Astrocyte of the hippocampus (primary cell): ENCODE results near the gene TTC21B.

Source experiments
- DNase-seq: peaks from one replicate; pipeline ENCODE4 v3.0.0; 2011; ENCODE audit warnings: low read depth, low spot score

TTC21B gene

DNA sequence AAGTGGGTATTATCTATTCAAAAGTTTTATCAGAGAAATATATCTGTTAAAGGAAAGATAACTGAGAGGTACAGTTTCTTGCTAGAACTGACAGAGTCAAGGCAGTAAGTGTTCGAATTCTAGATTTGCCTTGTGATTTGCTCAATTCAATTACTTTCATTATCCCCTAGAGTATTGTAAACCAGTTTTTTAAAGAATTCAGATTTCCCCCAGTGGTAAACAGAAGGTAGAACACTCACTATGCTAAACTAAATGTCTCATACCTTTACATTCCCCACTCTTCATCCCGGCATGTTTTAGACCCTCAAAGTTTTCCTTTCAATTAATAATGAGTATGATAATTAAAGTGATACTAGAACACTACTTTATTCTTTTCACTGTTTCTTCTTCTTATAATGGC lies 28.6 kb downstream of the TTC21B start:
- DNase-seq: no peak

GRCh38 chr2:165920748-165921147 lies 32.8 kb downstream of the TTC21B start:
- DNase-seq: no peak

GRCh38 chr2:165913636-165914035 lies 39.9 kb downstream of the TTC21B start:
- no peak for DNase-seq

DNA sequence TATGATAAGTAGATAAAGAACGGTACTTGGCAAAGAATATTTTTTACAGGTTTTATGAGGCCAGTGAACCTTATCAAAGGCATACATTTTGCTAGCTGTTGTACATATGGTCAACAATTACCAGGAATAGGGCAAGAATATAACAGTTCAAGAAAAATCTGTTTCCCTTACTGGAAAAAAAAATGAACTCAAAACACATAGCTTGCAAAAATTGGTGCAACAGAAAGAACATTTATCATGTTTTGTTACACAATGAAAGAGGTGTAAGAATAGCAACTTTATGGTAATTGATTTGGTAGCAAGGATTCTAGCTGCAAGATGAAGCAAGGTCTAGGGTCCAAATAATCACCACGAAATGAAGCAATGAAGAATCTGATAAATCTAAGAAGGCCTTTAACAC lies 41.6 kb downstream of the TTC21B start:
- no peak for DNase-seq

- DNase-seq: no peak
Observed at GRCh38 chr2:165911231-165911630, 42.3 kb downstream of the TTC21B start.

DNA sequence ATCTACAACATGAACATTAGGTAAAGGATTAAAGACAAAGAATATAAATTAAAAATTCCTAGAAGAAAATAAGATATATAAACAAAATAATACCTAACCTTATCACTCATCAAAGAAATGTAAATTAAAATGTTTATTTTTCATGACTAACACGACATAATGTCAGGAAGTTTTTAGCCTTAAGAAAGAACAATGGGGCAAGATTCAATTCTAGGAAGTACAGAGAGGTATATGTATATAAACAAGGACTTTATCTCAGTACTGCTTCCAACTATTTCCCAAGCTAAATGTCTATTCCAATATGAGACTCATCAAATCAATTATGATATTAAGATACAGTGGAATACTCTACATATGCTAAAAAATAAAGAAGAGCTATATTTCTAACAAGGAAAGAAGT lies 44.1 kb downstream of the TTC21B start:
- no peak for DNase-seq

- peak; percentile 20 for DNase-seq
Observed at GRCh38 chr2:165905854-165906253, 47.7 kb downstream of the TTC21B start.

DNA sequence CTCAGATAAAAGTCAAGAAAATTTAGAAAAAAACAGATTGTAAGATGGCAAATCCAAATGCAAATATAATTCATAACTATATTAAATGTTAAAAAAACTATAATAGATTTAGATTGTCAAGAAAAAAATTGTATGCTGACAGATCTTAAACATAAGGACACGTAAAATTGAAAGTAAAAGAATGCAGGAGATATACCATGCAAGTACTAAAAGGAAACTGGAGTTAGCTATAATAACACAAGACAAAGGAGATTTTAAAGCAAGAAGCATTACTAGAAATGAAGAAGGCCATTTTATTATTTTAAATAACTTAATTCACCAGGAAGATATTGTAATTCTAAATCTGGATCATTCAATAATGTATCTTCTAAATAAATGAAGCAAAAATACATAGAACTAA lies 48.3 kb downstream of the TTC21B start:
- DNase-seq: no peak

DNA sequence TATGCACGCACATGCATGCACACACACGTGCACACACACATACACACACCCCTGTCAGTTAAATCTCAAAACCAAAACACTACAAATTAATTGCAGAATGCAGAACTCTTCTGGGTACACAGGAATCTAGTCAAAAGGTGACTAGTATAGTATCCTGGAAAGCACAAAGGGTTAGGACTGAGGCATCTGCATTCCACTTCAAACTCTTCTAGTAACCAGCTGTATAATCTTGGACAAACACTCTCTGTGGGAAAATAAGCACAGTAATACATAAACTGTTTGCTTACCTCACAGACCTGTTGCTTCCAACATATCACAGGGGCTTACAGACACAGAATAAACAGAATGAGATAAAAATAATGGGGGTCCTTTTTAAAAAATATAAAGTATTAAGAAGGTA lies 49.1 kb downstream of the TTC21B start:
- DNase-seq: no peak

DNA sequence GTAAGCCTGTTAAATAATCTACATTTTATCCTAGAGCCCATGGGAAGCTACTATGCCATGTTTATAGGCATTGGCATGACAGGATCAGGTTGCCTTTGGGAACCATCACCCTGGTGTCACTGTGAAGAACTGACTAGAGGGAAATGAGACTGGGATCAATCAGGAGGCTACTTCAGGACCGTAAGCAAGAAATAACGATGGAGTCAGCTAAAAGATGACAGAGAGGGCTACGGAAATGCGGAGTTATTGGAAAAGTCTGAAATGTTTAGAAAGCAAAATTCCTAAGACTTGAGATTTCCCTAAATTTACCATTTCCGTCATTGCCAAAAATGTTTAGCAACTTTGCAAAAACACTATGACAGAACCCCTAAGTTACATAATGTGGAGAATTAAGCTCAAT lies 50.2 kb downstream of the TTC21B start:
- DNase-seq: no peak

- peak; percentile 41 for DNase-seq
Observed at GRCh38 chr2:165902934-165903333, 50.6 kb downstream of the TTC21B start.

DNA sequence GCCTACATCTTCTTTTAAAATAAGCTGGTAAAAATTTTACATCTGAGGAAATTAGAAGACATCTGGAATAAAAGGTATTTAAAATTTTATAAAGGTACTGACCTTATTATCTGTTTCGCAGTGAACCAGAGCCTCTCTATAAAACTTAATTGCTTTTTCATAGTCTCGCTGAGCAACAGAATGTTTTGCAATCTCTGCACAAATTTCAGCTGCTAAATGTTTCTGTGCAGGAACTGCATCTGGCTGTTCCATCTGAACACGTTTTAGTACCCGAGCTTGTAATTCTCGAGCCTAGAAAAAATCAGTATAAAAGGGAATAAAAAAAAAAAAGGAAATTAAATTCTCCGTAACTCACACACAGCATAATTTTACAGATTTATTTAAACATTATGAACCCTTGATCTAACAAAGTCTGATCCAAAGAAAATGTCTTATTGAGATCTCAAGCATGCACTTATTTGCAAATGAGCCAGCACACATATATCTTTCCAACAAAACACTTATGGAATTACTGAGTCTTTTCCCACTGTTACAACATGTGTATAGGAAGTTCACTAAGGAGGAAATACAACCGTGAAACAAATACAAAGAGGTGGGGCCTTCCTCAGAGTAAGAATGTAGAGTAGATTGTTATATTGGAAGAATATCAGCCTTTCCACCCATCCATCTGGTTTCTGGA lies 51.8 kb downstream of the TTC21B start:
- no peak for DNase-seq

- no peak for DNase-seq
Observed at GRCh38 chr2:165899311-165899710, 54.3 kb downstream of the TTC21B start.

DNA sequence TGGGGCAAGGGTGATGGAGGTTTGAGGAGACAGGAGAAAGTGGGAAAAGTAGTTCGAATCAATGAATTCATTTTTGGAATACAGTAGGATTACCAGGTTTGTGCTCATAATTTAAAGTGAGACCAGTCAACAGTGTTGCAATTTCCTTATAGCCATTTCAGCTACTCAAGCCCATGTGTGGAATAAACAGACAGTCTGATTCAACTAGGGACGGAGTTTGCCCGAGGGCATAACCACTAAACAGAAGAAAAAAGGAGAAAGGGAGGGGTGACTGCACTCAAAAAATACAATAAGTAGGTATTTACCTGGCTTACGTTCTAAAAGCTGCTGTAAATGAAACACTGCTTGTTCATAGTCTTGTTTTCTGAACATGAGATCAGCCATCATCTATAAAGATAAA lies 55.2 kb downstream of the TTC21B start:
- no peak for DNase-seq

DNA sequence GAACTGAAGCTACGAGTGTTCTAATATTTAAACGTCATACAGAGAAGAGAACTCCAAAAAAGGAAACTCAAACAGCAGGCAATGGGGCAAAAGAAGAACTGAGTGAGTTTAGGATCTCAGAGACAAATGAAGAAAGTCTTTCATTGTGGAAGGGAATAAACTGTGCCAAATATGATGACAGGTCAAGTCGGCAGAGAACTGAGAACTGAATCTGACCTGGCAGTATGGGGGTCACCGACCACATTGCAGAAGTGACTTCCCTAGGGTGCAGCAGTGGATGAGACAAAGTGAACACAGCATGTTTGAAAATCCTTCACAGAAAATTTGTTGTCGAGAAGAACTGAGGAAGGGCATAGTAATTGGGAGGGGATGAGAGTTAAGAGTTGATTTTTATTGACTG lies 55.9 kb downstream of the TTC21B start:
- no peak for DNase-seq

- DNase-seq: no peak
Observed at GRCh38 chr2:165897074-165897473, 56.5 kb downstream of the TTC21B start.

DNA sequence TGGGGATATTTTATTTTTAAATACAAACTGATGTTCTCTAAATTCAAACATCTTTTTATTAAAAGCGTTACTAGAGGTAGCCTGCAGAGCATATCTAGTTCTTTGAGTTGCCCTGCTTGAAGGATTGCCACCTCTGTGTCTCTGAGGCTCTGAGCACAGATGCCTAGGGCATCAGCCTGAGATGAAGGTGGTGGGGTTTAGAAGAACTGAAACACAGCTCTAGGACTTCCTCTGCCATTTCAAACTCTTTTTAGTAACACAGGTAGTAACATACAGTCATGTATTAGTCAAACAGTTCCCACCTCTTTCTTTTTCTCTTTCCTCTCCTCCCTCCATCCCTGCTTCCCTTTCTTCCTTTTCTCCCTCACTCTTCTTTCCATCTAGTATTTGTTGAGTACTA lies 57.6 kb downstream of the TTC21B start:
- DNase-seq: no peak

- no peak for DNase-seq
Observed at GRCh38 chr2:165893556-165893955, 60.0 kb downstream of the TTC21B start.

DNA sequence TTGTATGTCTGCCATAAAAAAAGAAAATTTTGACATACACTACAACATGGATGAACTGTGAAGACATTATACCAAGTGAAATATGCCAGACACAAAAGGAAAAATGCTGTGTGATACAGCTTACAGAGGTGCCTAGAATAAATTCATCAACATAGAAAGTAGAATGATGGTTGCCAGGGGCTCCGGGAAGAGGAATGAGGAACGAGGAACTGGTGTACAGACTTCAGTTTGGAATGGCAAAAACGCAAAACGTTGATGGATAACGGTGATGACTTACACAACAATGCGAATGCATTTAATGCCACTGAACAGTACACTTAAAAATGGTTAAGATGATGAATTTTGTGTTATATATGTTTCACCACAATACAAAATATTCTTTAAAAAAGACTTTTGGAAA lies 61.0 kb downstream of the TTC21B start:
- no peak for DNase-seq

DNA sequence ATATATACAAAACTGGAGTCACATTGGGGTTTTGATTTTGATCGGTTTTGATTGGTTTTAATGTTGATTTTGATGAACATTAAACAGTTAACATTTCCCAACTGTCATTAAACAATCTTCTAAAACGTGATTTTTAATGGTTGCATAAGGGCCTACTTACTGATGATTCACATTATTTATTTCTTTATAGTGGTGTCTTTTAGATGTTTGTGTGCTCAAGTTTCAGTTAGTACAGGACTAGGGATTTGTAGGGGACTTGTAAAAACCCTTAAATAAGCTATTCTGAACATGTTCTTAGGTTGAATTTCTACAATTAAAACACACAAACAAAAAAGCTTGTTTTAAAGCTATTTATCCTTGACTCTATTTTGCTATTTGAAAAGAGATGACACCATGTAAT lies 61.6 kb downstream of the TTC21B start:
- DNase-seq: no peak

DNA sequence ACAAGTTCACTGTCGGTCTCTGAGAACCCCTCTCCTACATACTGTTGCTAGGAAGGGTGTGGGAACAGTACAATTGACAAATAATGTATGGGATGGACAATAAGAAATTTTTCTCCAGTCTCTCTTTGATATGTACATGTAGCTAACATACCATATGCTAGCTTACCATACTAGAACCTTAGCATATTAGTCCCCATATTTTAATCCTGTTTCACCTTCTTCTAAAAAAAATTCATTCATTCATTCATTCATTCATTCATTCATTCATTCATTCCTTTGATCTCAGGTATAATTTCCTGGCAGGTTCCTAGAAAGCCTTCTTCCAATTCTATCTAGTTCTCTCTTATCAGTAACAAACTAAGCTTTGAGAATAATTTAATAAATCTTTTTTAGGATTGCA lies 62.2 kb downstream of the TTC21B start:
- DNase-seq: no peak

DNA sequence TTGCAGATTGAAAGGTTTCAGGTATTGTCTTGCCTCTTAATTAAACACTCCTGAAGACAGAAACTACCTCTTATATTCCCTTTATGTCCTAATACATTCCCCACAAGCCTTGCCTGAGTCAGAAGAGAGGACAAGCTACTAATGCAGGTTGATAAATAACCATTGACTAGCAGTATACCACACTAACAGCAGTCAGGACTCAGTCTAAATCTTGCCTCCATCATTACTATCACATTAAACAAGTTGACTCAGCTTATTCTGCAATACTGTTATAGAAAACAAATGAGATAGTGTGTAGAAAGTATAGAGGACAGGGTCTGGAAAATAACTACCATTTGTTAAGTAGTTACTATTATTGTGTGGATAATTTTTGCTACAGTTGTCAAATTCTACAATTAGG lies 63.8 kb downstream of the TTC21B start:
- no peak for DNase-seq

DNA sequence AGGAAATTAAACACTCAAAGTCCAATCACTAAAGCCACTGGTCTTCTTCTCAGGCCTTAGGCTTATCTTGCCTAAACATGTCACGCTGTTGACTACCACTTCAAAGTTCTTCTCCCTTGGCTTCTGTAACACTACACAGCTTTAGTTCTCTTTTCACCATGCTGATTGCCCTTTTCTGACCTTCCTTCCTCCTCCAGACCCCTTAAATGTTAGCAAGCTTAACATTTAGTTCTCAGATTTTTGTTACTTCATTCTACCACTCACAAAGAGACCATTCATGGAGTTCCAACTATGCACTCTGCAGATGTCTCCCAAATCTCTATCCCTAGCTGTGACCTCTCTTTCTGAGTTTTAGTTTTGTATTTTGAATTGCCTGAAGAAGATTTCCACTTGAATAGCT lies 64.4 kb downstream of the TTC21B start:
- DNase-seq: no peak

GRCh38 chr2:165888171-165888570 lies 65.4 kb downstream of the TTC21B start:
- no peak for DNase-seq
